Adrenal gland (tissue), 12 donors: ENCODE measurements around the gene MRAP2. TPM values are rescaled to one million over a fixed set of nuclear protein-coding genes. Genes with fewer than 3 reads are reported as not detected.
"Not testable (repeated sequence)": the region's sequence is repeated elsewhere in the genome, so short reads cannot be mapped to it uniquely, and the experiment has no call there.

ENCODE experiments used
- DNase-seq, 7 donors: peaks; one replicate each; pipeline ENCODE4 v3.0.0-alpha.2; 2019 to 2020
- H3K27ac ChIP-seq, 5 donors: fragments of 200-600 bp; sonication (generic) in 4 of 5; 1 replicate in 3 of 5; 2 replicates in 2 of 5; pipeline versions ENCODE4 v1.5.1 to v1.8.0; 2016 to 2020; ENCODE audit warnings: mild to moderate bottlenecking in 1 of 5
- H3K27me3 ChIP-seq: fragments of 200-600 bp; 2 replicates; pipeline ENCODE4 v1.8.0; 2021
- H3K36me3 ChIP-seq, 2 donors: fragments of 200-600 bp; replicated peaks in 1 of 2; 1 replicate in 1 of 2; 2 replicates in 1 of 2; pipeline versions ENCODE4 v1.5.1 to v1.8.0; 2018 to 2022
- H3K4me1 ChIP-seq, 2 donors: fragments of 200-600 bp; replicated peaks in 1 of 2; 1 replicate in 1 of 2; 2 replicates in 1 of 2; pipeline versions ENCODE4 v1.5.1 to v1.8.0; 2018 to 2021
- H3K4me3 ChIP-seq, 4 donors: fragments of 200-600 bp; sonication (generic) in 3 of 4; one replicate each; pipeline ENCODE4 v1.5.1; 2016 to 2018
- H3K9me3 ChIP-seq, 3 donors: fragments of 200-600 bp; sonication (generic) in 1 of 3; replicated peaks in 1 of 3; 1 replicate in 2 of 3; 2 replicates in 1 of 3; pipeline versions ENCODE4 v1.5.1 to v1.8.0; 2016 to 2021
- POLR2A ChIP-seq, 2 donors: fragments of 450-650 bp; IDR thresholded peaks; one replicate each; pipeline ENCODE4 v1.6.1; 2017; ENCODE audit warnings: antibody characterized with exemption in 2 of 2, mild to moderate bottlenecking in 2 of 2, moderate library complexity in 1 of 2
- WGBS, 4 donors: extraction: QIAGEN DNeasy Blood & Tissue Kit in 2 of 4; methylation state at CpG; one replicate each; pipeline versions ENCODE4 v1.1.5 to v1.1.7; 2013 to 2017; 5-methylcytosine and 5-hydroxymethylcytosine counted together
- intact Hi-C, 2 donors: fragments of 100-400 bp; cut with DNase I; formaldehyde crosslinking; loops; one replicate each; pipeline versions ENCODE4 v1.14.1 to v1.15.0; 2022 to 2023
- polyA plus RNA-seq, 3 donors: library from polyadenylated mRNA; stranded (reverse); fragments of 200-250 nt in 2 of 3; fragments of 350-450 nt in 1 of 3; fragmentation: Illumina TruSeq in 1 of 3; extraction: RNeasy Lipid Tissue Mini Kit (QIAGEN cat#74804) in 1 of 3; gene quantifications; one replicate each; pipeline ENCODE4 v1.2.3, GENCODE V29; 2013 to 2014
- total RNA-seq, 9 donors: library from RNA; depleted of rRNA in 4 of 9; stranded (reverse); fragments of >200 nt in 4 of 9; fragments of 120-200 nt in 1 of 9; fragmentation: NEBNext Ultra II Directional in 1 of 9; extraction: Animal tissue kit (Norgen Biotek cat#: 25700) in 1 of 9; gene quantifications; one replicate each; pipeline versions ENCODE4 v1.1.0 to v1.2.4, GENCODE V29; 2013 to 2023
- TF ChIP-seq, protein P1 (sequence below), 6 experiments: fragments of 450-650 bp in 4 of 6; fragments of 200-600 bp in 2 of 6; sonication (generic) in 1 of 6; IDR thresholded peaks; 1 replicate in 5 of 6; 2 replicates in 1 of 6; pipeline versions ENCODE4 v1.5.1 to v1.8.0; 2016 to 2021; ENCODE audit warnings: antibody characterized with exemption in 6 of 6, mild to moderate bottlenecking in 2 of 6, moderate library complexity in 1 of 6
- donor health status: healthy with polysubstance abuse.
- donor health status: Bipolar disorder and iron deficiency.
- donor health status: DM: yes; HTN: yes; CAD: no.
- donor health status: DM: no; HTN: no; CAD: no.
- donor health status: DM: no; HTN: no; CAD: no.
- donor health status: DM: yes; HTN: yes; CAD: no.

Gene MRAP2
- total and polyA plus RNA-seq, 12 donors = 0.36 to 9.5 (median 3.1) TPM

GRCh38 chr6:84103029-84103428, 69.5 kb downstream of the MRAP2 start:
- H3K9me3 ChIP-seq = no peaks in the 10 kb centered on the region
- TF ChIP-seq POLR2A (IDR thresholded peaks at IDR 0.05) = no peak
- TF ChIP-seq, protein P1, sequence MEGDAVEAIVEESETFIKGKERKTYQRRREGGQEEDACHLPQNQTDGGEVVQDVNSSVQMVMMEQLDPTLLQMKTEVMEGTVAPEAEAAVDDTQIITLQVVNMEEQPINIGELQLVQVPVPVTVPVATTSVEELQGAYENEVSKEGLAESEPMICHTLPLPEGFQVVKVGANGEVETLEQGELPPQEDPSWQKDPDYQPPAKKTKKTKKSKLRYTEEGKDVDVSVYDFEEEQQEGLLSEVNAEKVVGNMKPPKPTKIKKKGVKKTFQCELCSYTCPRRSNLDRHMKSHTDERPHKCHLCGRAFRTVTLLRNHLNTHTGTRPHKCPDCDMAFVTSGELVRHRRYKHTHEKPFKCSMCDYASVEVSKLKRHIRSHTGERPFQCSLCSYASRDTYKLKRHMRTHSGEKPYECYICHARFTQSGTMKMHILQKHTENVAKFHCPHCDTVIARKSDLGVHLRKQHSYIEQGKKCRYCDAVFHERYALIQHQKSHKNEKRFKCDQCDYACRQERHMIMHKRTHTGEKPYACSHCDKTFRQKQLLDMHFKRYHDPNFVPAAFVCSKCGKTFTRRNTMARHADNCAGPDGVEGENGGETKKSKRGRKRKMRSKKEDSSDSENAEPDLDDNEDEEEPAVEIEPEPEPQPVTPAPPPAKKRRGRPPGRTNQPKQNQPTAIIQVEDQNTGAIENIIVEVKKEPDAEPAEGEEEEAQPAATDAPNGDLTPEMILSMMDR (IDR thresholded peaks at IDR 0.05) = no peak
- no peaks in the 10 kb centered on the region for H3K36me3 ChIP-seq
- intact Hi-C loops = no loop called here
- no peaks in the 10 kb centered on the region for H3K4me1 ChIP-seq
- no peak overlapping the region for H3K4me3 ChIP-seq
- no peaks in the 10 kb centered on the region for H3K27me3 ChIP-seq
- DNase-seq = no peak
- no peak overlapping the region for H3K27ac ChIP-seq
- 8 to 18% (median 10%) methylated on average over 1 of the region's 1 CpG for WGBS, 4 donors

- H3K9me3 ChIP-seq, H3K36me3 ChIP-seq, DNase-seq, H3K4me3 ChIP-seq, H3K27me3 ChIP-seq, H3K4me1 ChIP-seq, H3K27ac ChIP-seq, intact Hi-C loops: not testable (repeated sequence)
- 77 to 89% (median 80%) methylated on average over 3 of the region's 3 CpGs for WGBS, 4 donors
Measured at GRCh38 chr6:84105215-84105924, 71.8 kb downstream of the MRAP2 start.

- Histone ChIP-seq H3K27ac (no peak overlapping the region), H3K4me3 (no peak overlapping the region), H3K9me3 (no peaks in the 10 kb centered on the region), H3K36me3 (no peaks in the 10 kb centered on the region), H3K27me3 (no peaks in the 10 kb centered on the region), H3K4me1 (no peaks in the 10 kb centered on the region)
- no peak for TF ChIP-seq POLR2A (IDR thresholded peaks at IDR 0.05)
- TF ChIP-seq, protein P1 (IDR thresholded peaks at IDR 0.05) = no peak
- no peak for DNase-seq
- intact Hi-C loops = no loop called here
Measured at GRCh38 chr6:84107495-84107894, 73.9 kb downstream of the MRAP2 start.

GRCh38 chr6:84111351-84111750, 77.8 kb downstream of the MRAP2 start:
- DNase-seq, H3K9me3 ChIP-seq, H3K27me3 ChIP-seq, H3K27ac ChIP-seq, H3K36me3 ChIP-seq, intact Hi-C loops, H3K4me1 ChIP-seq, H3K4me3 ChIP-seq: not testable (repeated sequence)
- WGBS, 4 donors = 60 to 76% (median 70%) methylated on average over 1 of the region's 1 CpG

DNA sequence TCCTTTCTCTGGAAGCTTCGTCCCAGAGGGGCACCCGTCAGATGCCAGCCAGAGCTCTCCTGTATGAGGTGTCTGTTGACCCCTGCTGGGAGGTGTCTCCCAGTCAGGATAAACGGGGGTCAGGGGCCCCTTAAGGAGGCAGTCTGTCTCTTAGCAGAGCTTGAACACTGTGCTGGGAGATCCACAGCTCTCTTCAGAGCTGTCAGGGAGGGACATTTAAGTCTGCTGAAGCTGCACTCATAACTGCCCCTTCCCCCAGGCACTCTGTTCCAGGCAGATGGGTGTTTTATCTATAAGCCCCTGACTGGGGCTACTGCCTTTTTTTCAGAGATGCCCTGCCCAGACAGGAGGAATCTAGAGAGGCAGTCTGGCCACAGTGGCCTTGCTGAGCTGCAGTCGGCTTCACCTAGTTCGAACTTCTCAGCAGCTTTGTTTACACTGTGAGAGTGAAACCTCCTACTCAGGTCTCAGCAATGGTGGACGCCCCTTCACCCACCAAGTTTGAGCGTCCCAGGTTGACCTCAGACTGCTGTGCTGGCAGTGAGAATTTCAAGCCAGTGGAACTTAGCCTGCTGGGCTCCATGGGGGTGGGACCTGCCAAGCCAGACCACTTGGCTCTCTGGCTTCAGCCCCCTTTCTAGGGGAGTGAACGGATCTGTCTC, 81.5 kb downstream of the MRAP2 start:
- H3K27me3 ChIP-seq, intact Hi-C loops, H3K4me3 ChIP-seq, H3K36me3 ChIP-seq, H3K9me3 ChIP-seq, H3K4me1 ChIP-seq, H3K27ac ChIP-seq, DNase-seq: not testable (repeated sequence)
- WGBS, 4 donors = 50 to 72% (median 61%) methylated on average over 3 to 8 of the region's 8 CpGs

GRCh38 chr6:84118191-84118590, 84.6 kb downstream of the MRAP2 start:
- Histone ChIP-seq H3K27ac (no peak overlapping the region), H3K4me1 (no peaks in the 10 kb centered on the region), H3K4me3 (no peak overlapping the region), H3K27me3 (no peaks in the 10 kb centered on the region), H3K9me3 (no peaks in the 10 kb centered on the region), H3K36me3 (no peaks in the 10 kb centered on the region)
- TF ChIP-seq, protein P1 (IDR thresholded peaks at IDR 0.05) = no peak
- TF ChIP-seq POLR2A (IDR thresholded peaks at IDR 0.05) = no peak
- peak in 1 of 7 donors; percentile 6 for DNase-seq
- WGBS, 4 donors = 80 to 89% (median 88%) methylated on average over 5 of the region's 5 CpGs; no CpG with 5 or more reads in 1 of the 4 donors
- intact Hi-C loops = no loop called here
